Measurements from ENCODE around the gene PIP4P1.
"Not testable (repeated sequence)": the region's sequence is repeated elsewhere in the genome, so short reads cannot be mapped to it uniquely, and the experiment has no call there.

PIP4P1 gene

DNA sequence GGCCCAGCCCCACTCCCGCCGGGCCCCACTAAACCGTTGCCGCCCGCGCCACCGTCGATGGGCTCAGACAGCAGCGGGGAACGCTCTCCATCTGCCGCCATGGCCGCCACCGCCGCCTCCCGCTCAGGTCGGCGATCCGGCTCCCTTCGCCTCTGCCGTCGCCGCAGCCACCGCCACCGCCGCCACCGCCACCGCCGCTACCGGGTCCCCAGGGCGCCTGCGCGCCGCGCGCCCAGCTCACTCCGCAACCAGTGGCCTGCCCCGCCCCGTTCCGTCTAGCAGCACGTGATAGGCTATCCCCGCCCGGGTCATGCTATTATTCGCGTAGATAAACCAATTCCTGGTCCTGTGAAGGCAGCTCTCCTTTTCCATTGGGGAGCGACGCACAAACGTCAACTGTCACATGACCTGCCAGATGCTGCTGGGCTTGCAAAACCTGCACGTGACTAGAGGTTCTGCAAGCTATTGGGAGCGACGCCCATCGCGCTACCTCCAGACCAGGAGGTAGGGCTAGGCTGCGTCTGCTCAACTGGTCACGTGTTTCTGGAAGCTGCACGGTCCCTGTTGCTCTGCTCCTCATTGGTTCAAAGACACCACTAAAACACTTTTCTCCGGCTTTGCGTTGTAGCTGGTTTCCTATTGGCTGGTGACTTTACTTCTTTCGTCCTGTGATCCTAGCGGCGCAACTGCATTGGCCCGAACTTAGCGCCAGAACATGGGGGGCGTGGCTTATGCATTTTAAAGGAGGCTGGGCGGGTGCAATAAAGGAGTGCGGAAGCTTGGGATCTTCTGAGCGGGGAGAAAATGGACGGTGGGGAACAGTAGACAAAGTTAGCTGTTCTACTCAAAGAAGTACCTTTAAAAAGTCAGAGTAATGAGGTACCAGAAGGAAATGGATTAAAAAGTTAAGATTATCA lies at the start of gene PIP4P1:
Gene PIP4P1 (minus strand): TSS at position 210 of the 917 bp plus-strand sequence. CDS start 109 bp downstream, at position 101.
- DNase-seq: peak; percentile 100

DNA sequence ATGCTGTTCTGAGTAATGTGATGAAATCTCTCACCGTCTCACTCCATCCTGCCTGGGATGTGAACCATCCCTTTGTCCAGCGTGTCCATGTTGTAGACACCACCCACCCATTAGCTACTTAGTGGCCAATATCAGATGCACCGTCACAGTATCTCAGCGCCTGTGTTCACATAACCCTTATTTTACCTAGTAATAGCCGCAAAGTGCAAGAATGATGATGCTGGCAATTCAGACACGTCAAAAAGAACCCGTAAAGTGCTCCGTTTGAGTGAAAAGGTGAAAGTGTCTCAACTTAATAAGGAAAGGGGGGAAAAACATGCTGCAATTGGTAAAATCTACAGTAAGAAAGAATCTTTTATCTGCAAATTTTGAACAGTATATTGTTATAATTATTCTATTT lies 47.1 kb upstream of the PIP4P1 start:
- no peak for DNase-seq

DNA sequence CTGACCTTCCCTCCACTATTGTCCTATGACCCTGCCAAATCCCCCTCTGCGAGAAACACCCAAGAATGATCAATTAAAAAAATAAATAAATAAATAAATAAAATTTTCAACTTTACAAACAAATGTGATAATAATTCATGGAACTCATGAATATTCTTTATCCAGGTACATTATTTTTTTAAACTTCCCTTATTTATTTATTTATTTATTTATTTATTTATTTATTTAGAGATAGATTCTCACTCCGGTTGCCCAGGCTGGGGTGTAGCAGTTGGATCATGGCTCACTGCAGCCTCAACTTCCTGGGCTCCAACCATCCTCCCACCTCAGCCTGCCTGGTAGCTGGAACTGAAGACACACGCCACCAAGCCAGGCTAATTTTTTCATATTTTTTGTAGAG lies 46.3 kb upstream of the PIP4P1 start:
- not testable (repeated sequence) for DNase-seq

DNA sequence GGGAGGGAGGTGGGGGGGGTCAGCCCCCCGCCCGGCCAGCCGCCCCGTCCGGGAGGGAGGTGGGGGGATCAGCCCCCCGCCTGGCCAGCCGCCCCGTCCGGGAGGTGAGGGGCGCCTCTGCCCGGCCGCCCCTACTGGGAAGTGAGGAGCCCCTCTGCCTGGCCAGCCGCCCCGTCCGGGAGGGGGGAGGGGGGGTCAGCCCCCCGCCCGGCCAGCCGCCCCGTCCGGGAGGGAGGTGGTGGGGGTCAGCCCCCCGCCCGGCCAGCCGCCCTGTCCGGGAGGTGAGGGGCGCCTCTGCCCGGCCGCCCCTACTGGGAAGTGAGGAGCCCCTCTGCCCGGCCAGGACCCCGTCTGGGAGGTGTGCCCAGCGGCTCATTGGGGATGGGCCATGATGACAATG lies 45.5 kb upstream of the PIP4P1 start:
- DNase-seq: not testable (repeated sequence)

GRCh38 chr14:20506276-20506675 lies 45.0 kb upstream of the PIP4P1 start:
- DNase-seq: not testable (repeated sequence)

- no peak for DNase-seq
These were observed 42.7 kb upstream of the PIP4P1 start for GRCh38 chr14:20503898-20504297.

DNA sequence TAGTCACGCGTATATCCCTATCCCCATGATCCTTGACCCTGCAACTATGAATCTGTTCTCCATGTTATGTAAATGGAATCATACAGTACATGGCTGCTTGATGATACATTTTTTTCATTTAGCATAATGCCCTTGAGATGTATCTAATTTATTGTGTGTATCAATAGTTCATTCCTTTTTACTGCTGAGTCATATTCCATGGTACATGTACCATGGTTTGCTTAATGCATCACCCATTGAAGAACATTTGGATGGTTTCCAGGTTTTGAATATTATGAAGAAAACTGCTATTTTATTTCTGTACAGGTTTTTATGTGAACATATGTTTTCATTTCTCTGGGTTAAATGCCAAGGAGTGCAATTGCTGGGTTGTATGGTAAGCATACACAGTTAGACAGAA lies 40.1 kb upstream of the PIP4P1 start:
- no peak for DNase-seq

- DNase-seq: no peak
These were observed 38.6 kb upstream of the PIP4P1 start for GRCh38 chr14:20499881-20500280.

DNA sequence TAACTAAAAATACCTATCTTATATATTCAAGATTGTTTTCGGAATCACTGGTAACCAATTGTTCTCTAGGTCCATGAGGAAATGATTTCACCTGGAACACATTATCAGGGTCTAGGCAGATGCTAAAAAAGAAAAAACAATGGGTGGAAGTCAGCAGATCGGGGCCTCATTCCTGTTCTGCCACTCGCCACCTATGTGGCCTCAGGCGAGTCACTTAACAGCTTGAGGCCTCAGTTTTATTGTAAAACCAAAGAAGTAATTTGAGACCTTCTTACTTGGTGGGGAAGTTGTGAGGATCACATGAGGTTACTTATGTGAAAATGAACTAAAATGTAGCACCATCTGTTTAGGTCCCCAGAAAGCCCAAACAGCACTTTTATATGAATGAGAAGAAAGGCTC lies 37.9 kb upstream of the PIP4P1 start:
- DNase-seq: no peak

GRCh38 chr14:20498622-20499021 lies 37.4 kb upstream of the PIP4P1 start:
- no peak for DNase-seq

DNA sequence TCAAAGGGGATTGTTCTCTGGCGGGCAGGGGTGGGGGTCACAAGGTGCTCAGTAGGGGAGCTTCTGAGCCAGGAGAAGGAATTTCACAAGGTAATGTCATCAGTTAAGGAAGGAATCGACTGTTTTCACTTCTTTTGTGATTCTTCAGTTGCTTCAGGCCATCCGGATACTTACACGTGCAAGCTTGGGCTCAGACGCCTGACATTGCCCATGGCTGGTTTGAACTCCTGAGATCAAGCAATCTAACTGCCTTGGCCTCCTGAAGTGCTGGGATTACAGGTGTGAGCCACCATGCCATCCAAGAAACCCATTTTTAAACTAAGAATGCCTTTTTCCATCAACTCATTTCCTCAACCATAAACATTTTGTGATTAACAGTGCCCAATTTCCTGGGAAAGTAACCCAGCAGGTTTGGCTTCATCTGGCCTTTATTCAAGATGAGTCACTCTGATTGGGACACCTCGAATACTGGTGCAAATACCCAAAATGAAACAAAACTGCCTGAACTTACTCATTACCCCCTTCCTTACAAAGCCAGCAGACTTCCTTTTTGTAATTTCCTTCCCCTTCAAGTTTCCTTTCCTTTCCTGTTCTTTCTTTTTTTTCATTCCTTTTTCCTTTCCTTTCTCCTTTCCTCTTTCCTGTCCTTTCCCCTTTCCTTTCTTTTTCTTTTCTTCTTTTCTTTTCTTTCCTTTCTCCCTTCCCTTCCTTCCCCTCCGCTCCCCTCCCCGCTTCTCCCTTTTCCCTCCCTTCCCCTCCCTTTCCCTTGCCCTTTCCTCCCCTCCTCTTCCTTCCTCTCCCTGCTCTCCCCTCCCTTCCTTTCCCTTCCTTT lies 33.9 kb upstream of the PIP4P1 start:
- DNase-seq: no peak

DNA sequence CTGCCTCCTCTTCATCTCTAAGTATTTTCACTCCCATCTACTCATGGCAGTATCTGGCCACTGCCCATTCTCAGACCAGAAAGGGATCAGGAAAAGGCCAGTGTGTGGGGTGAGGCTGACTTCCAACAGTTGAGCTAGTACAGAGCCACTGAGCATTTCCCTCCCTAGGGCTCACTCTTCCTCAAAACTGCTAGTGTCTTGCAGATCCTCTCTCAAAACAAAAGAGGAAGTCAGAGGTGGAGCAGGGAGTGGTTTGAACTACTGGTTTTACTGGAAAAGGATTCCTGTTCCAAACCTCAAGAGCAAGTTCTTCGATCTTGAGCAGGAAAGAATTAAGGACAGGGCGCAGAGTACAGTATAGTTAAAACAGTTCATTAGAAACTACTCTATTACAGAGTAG lies 32.4 kb upstream of the PIP4P1 start:
- no peak for DNase-seq

DNA sequence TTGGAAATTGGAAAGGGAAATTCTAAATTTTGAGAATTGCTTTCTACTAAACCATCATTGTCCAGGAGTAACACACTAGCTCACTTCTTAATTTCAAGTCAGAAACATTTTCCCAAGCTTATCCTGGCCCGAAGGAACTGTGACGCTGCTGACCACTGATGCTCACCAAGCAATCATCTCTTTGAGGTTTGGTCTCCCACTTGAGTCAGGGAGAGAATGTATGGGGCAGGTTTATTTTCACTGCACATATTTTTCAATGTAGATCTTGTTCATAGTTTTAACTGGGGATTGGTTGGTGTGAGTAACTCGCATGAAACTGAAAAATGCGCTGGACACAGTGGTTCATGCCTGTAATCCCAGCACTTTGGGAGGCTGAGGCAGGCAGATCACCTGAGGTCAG lies 31.3 kb upstream of the PIP4P1 start:
- DNase-seq: no peak

GRCh38 chr14:20490563-20490962 lies 29.3 kb upstream of the PIP4P1 start:
- DNase-seq: no peak

- DNase-seq: no peak
These were observed 28.1 kb upstream of the PIP4P1 start for GRCh38 chr14:20489093-20489994.

GRCh38 chr14:20487396-20487725 lies 26.1 kb upstream of the PIP4P1 start:
- no peak for DNase-seq

- DNase-seq: no peak
These were observed 25.6 kb upstream of the PIP4P1 start for GRCh38 chr14:20486684-20487395.

GRCh38 chr14:20485900-20486299 lies 24.7 kb upstream of the PIP4P1 start:
- no peak for DNase-seq

- DNase-seq: no peak
These were observed 21.1 kb upstream of the PIP4P1 start for GRCh38 chr14:20482382-20482781.

DNA sequence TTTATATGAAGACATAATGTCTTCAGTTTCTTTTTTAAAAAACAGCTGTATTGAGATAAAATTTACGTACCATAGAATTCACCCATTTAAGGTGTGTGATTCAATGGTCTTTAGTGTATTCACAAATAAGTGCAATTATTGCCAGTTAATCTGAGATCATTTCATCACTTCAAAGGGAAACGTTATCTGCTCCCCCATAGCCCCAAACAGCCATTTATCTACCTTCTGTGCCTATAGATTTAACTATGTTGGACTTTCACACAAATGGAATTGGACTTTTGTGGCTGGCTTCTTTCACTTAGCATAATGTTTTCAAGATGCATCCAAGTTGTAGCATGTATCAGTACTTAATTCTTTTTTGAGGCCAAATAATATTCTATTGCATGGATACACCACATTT lies 17.7 kb upstream of the PIP4P1 start:
- no peak for DNase-seq

GRCh38 chr14:20477211-20477876 lies 16.1 kb upstream of the PIP4P1 start:
- DNase-seq: no peak

DNA sequence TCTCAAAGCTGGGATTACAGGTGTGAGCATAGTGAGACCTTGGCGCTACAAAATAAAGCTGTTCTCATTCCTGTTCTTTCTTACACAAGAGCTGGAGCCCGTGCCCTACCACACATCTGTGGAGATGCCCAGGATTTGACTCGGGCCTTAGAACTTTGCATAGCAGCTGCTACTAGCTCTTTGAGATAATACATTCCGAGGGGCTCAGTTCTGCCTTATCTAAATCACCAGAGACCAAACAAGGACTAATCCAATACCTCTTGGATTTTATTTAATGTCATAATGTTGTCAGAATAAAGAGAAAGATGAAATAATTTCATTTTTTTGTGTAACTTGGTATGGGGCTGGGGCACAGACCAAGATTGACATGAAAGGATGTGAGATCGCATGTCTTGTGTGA lies 15.5 kb upstream of the PIP4P1 start:
- DNase-seq: no peak

Data from NCI-H187 treated with DMSO at 0.1 percent for 48 hours (cell line).